ENCODE results near the gene ASPG. TPM values are rescaled to one million over a fixed set of nuclear protein-coding genes. Genes with fewer than 3 reads are reported as not detected.
"Not testable (repeated sequence)": the region's sequence is repeated elsewhere in the genome, so short reads cannot be mapped to it uniquely, and the experiment has no call there.

The ASPG gene
- total and polyA plus RNA-seq, 9 donors, result 0.45 to 28.8 (median 18.7) TPM

- Histone ChIP-seq H3K36me3 (no peaks in the 10 kb centered on the region), H3K27ac (no peak overlapping the region), H3K4me1 (ENCODE audit: insufficient read depth) (peaks cover 13% of the 10 kb centered on the region), H3K27me3 (no peaks in the 10 kb centered on the region), H3K9me3 (no peaks in the 10 kb centered on the region), H3K4me3 (no peak overlapping the region)
- no peak for TF ChIP-seq EP300 (IDR thresholded peaks at IDR 0.05)
- DNase-seq, result no peak
- WGBS, 3 donors, result 92 to 95% (median 94%) methylated on average over 12 to 14 of the region's 14 CpGs
- intact Hi-C loops (cut with DNase I), result no loop called here
These were observed 66.7 kb downstream of the ASPG start for GRCh38 chr14:104152246-104152575.

DNA sequence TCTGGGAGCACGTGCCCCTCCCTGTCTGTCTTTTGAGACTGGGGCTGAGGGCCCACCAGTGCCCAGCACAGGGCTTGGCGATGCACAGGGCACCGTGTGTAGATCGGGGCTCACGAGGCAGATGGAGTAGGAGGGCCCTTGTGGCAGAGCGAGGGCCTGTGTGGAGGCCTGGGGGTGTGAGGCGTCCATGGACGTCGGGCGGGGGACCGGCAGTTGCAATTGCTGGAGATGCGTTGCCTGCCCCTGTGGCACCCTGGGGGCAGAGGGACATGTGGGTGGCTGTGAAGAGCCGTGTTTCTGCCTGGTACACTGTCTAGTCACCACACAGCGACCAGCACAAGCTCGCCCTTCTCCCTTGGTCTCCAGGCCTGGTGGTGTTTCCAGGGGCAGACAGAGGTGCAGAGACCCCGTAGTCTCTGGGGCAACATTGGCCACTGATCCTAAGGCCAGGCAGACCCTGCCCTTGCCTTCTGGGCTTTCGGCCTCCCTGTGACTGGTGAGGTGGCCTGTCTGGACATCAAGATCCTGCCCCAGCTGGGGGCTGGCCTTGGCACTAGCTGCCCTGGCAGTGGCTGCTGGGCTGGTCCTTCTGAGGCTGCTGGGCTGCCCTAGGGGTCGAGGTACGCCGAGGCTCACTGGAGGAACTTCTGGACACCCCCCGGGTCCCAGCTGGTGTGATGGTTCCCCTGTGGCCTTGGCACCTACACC is 67.3 kb downstream of the ASPG start:
- no peak overlapping the region for H3K4me3 ChIP-seq
- no peak for TF ChIP-seq EP300 (IDR thresholded peaks at IDR 0.05)
- no peak for TF ChIP-seq CTCF (IDR thresholded peaks at IDR 0.05)
- TF ChIP-seq POLR2A (IDR thresholded peaks at IDR 0.05), result no peak
- H3K36me3 ChIP-seq, result no peaks in the 10 kb centered on the region
- intact Hi-C loops (cut with DNase I), result no loop called here
- no peaks in the 10 kb centered on the region for H3K27me3 ChIP-seq
- no peaks in the 10 kb centered on the region for H3K9me3 ChIP-seq
- H3K27ac ChIP-seq, result no peak overlapping the region
- DNase-seq, result no peak
- 88 to 92% (median 92%) methylated on average over 20 to 21 of the region's 21 CpGs for WGBS, 3 donors
- peaks cover 13% of the 10 kb centered on the region for H3K4me1 ChIP-seq (ENCODE audit: insufficient read depth)

GRCh38 chr14:104153394-104153755 is 67.9 kb downstream of the ASPG start:
- H3K27me3 ChIP-seq; intact Hi-C loops (cut with DNase I); DNase-seq; H3K27ac ChIP-seq; H3K4me3 ChIP-seq; H3K9me3 ChIP-seq; H3K36me3 ChIP-seq: not testable (repeated sequence)
- 50 to 96% (median 61%) methylated on average over 4 to 7 of the region's 7 CpGs for WGBS, 3 donors
- peaks cover 13% of the 10 kb centered on the region for H3K4me1 ChIP-seq (ENCODE audit: insufficient read depth)

GRCh38 chr14:104154246-104154645 is 68.7 kb downstream of the ASPG start:
- no peak overlapping the region for H3K4me3 ChIP-seq
- no peak for DNase-seq
- peaks cover 18% of the 10 kb centered on the region for H3K4me1 ChIP-seq (ENCODE audit: insufficient read depth)
- H3K27ac ChIP-seq, result no peak overlapping the region
- WGBS, 3 donors, result 80 to 83% (median 82%) methylated on average over 13 to 15 of the region's 15 CpGs
- no peaks in the 10 kb centered on the region for H3K9me3 ChIP-seq
- TF ChIP-seq CTCF (IDR thresholded peaks at IDR 0.05) (no peak), EP300 (IDR thresholded peaks at IDR 0.05) (no peak), POLR2A (IDR thresholded peaks at IDR 0.05) (no peak)
- no peaks in the 10 kb centered on the region for H3K27me3 ChIP-seq
- intact Hi-C loops (cut with DNase I), result no loop called here
- H3K36me3 ChIP-seq, result no peaks in the 10 kb centered on the region

DNA sequence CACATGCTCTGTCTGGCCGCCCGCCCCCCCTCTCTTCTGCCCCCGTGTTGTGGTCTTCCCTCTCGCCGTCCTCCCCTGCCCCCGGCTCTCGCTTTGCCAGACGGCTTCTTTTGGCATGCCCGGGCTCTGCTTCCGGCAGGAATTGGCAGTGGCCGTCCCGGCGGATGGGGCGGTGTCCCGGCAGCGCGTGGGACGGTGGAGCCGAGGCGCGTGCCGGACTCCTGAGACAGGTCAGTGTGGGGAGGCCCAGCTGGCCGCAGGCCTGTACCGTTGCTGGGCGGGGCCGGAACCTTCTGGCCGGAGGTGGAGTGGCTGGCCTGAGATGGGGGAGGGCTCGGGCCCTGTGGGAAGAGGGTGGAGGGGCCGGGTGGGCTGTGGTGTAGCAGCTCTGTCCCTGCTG is 70.0 kb downstream of the ASPG start:
- no peaks in the 10 kb centered on the region for H3K36me3 ChIP-seq
- no peaks in the 10 kb centered on the region for H3K27me3 ChIP-seq
- intact Hi-C loops (cut with DNase I), result no loop called here
- TF ChIP-seq CTCF (IDR thresholded peaks at IDR 0.05) (no peak), EP300 (IDR thresholded peaks at IDR 0.05) (no peak), POLR2A (IDR thresholded peaks at IDR 0.05) (no peak)
- DNase-seq, result peak; percentile 50 to 76 (median 64)
- no peak overlapping the region for H3K4me3 ChIP-seq
- 8 to 54% (median 23%) methylated on average over 24 to 29 of the region's 29 CpGs for WGBS, 3 donors
- H3K4me1 ChIP-seq (ENCODE audit: insufficient read depth), result peaks cover 15% of the 10 kb centered on the region
- H3K27ac ChIP-seq, result no peak overlapping the region
- no peaks in the 10 kb centered on the region for H3K9me3 ChIP-seq

Measured in ovary (tissue), 9 donors.